ENCODE results near the gene ESPN.
"Not testable (repeated sequence)": the region's sequence is repeated elsewhere in the genome, so short reads cannot be mapped to it uniquely, and the experiment has no call there.

Gene ESPN, protein sequence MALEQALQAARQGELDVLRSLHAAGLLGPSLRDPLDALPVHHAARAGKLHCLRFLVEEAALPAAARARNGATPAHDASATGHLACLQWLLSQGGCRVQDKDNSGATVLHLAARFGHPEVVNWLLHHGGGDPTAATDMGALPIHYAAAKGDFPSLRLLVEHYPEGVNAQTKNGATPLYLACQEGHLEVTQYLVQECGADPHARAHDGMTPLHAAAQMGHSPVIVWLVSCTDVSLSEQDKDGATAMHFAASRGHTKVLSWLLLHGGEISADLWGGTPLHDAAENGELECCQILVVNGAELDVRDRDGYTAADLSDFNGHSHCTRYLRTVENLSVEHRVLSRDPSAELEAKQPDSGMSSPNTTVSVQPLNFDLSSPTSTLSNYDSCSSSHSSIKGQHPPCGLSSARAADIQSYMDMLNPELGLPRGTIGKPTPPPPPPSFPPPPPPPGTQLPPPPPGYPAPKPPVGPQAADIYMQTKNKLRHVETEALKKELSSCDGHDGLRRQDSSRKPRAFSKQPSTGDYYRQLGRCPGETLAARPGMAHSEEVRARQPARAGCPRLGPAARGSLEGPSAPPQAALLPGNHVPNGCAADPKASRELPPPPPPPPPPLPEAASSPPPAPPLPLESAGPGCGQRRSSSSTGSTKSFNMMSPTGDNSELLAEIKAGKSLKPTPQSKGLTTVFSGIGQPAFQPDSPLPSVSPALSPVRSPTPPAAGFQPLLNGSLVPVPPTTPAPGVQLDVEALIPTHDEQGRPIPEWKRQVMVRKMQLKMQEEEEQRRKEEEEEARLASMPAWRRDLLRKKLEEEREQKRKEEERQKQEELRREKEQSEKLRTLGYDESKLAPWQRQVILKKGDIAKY

DNA sequence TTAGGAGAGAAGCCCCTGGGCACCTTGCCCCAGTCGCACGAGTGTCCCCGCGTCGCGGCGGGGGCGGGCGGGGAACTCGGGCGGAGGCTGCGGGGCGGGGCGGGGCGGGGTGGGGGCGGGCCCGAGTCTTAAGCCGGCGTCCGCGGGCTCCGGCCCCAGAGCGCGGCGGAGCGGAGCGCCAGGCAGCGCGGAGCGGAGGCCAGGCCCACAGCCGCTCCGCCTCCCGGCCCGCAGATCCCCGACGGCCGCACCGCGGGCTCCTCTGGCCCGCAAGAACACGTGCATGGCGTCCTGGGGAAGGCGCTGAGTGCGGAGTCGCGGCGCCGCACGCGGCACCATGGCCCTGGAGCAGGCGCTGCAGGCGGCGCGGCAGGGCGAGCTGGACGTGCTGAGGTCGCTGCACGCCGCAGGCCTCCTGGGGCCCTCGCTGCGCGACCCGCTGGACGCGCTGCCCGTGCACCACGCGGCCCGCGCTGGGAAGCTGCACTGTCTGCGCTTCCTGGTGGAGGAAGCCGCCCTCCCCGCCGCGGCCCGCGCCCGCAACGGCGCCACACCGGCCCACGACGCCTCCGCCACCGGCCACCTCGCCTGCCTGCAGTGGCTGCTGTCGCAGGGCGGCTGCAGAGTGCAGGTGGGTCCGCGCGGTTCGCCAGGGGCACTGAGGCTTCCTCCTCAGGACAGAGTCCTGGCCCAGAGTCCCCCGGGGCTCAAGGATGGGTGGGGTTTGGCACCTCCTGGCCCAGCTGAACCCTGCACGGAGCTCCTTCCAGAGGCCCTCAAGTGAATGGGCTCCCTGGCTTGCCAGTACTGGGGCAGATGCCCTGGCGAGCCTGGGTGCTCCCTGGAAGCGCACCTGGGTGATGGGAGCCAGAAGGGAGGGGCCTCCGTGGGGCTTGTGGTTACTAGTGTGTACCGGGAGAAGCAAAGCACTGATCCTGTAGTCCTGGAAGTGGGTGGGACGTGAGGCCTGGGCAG, at the start of gene ESPN:
Gene ESPN, plus strand, starts transcription at position 158 of the 975 bp plus-strand sequence. Its CDS starts 180 bp downstream, at position 338.
- no peak for DNase-seq (ENCODE audit: low read depth)

DNA sequence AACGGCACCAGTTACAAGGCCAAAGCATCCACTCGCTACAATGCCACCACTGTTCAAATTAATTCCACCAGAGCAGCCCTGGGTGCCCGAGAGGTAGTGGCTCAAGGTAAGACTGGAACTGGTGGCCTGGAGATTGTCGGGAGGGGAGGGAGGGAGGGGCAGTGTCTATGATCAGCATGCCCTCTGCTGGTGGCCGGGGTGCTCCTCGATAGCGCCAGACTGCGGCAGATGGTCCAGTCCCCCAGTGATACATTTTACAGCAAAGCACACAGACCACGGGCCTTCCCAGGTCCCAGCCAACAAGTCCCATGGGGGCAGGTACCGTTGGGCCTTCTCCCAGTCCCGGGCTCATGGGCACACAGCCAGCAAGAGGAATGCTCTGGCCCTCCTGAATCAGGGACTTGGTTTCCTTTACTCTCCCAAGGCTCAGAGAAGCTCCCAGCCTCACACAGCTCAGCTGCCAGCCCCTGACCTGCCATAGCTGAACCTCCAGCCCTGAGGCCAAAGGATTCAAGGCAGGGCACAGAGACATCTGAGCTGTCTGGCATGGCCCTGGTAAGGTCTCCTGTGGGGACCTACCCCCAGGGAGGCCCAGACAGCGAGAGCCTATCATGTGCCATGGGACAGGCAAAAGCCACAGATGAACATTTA, 46.4 kb upstream of the ESPN start:
- no peak for DNase-seq (ENCODE audit: low read depth)

DNA sequence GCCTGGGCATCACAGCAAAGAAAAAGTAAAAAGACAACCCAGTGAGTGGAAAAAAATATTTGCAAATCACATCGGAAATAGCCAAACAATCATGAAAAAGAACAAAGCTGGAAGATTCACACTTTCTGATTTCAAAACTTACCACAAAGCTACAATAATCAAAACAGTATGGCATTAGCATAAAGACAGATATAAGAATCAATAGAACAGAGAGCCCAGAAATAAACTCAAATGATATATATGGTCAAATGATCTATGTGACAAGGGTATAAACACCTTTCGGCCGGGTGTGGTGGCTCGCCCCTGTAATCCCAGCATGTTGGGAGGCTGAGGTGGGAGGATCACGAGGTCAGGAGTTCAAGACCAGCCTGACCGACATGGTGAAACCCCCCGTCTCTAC, 44.5 kb upstream of the ESPN start:
- no peak for DNase-seq (ENCODE audit: low read depth)

DNA sequence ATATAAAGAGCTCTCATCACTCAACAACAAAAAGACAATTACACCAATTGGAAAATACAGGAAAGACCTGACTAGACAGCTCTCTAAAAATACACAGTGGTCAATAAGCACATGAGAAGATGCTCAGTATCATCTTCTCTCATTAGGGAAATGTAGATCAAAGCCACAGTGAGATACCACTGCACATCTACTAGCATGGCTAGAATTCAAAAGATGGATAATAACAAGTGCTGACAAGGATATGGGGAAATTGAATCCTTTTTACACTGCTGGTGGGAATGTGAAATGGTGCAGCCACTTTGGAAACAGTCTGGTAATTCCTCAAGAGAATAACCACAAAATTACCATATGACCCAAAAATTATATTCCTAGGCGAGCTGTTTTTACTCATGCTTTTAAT, 40.4 kb upstream of the ESPN start:
- DNase-seq (ENCODE audit: low read depth), result no peak

DNA sequence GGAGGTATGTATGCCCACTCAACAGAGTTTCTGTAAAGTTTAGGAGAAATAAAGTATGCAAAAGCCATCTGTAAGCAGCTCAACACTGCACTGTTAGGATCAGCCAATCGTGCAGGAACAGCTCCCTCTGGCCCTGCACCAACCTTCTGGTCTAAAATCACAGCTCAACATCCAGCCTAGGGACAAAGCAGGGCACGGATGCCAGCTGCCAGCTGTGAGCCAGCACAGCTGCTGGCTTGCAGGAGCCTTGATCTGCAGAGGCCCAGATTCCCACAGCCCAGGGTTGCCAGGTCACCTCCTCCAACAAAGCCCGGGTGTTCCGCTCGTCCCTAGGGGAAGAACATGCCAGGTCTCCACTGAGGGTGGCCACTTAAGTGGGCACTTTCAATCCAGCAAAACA, 39.6 kb upstream of the ESPN start:
- no peak for DNase-seq (ENCODE audit: low read depth)

DNA sequence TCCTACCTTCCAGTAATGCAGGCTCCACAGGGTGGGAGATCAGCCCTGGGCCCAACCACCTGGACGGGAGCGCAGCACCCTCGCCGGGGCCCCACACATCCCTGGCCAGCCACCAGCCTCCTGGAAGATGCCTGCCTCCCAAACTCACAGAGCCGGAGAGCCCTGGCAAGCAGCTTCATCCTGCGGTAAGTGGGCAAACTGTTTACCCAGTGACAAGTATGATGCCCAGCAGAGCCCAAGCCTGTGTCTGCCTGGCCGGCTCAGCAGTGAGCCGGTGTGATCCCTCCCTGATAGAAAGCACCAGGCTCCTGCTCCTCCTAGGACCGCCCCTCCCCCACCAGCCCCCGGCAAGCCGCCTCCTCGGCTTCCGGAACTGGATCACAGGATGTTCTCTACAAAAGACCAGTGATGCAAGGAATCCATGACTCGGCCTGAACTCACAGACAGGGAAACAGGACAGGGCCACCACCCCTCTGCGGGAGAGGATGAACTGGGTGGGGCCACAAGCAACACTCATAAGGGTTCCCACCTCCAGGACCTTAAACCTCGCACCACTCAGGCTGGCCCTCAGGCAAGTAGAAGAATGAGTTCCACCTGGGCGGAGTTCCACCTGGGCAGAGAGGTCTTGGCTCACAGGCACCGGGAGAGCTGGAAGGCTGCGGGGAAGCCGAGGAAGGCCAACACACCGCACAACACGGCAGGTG, 38.9 kb upstream of the ESPN start:
- DNase-seq (ENCODE audit: low read depth), result no peak

DNA sequence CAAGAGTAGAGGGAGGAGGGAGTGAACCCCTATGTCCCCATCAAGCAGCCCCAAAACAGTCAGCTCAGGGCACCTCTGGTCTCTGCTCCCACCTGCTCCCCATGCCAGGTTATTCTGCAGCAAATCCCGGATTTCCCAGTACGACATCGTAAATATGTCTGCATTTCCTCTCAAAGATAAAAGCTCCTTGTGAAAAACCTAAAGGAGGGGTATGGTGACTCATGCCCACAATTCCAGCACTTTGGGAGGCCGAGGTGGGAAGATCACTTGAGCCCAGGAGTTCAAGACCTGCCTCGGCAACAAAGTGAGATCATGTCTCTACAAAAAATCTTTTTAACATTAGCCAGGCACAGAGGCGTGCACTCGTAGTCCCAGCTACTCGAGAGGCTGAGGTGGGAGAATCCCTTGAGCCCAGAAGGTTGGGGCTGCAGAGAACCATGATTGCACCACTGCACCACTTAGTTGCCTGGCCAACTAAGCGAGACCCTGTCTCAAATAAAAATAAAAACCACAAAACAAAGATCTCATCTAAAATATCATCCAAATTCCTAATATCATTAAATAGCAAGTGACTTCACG, 38.1 kb upstream of the ESPN start:
- DNase-seq (ENCODE audit: low read depth), result no peak

DNA sequence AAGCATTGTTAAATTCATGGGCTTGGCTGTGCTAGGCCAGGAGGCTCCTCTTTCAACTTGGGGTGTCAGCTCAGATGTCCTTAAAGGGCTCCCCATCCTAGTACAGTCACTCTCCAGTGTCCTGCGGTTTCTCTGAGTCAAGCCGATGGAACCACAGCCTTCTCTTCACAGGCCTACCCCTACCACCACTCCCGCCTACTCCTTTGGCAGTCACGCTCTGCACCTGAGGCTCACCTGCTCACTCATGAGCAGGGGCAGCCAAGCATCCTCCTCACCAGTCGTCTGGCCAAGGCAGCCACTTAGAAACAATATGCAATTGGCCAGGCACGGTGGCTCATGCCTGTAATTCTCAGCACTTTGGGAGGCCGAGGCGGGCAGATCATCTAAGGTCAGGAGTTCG, 34.6 kb upstream of the ESPN start:
- DNase-seq (ENCODE audit: low read depth), result no peak

DNA sequence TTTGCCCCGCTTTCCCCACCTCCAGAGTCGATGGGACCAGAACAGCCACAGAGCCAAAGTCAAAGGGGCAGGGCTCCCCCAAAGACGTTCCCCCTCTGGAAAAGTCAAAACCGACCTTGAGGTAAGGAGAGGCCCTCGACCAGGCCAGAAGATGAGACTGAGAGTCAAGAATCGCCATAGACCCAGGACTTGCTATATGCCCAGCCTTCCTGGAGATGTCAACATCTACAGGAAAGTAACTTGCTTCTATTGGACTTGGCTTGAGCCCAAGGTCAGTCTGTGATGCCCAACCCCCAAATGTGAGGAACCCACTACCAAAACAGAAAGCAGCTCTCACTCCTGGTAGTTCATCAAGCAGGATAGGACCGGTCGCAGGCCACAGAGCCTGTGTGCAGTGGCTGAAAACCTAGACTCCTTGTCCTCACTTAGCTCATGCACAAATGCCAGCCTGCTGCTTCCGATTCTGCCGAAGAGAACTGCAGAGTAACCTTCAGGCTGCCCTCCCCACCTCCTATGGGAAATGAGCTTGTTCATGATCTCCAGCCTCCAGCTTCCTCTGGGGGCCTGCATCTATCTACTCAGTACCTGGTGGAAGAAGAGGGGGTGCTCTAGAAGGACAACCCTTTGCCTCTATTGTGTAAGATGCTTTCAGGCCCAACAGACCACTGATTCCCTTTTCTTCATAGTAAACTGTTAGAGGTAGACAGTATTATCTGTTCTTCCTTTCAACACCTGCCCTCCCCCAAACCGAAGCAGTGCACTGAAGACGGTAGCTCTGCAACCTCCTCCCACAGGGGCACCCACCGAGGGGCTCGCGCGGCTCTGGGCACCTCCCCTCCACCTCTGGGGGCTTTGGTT, 32.4 kb upstream of the ESPN start:
- no peak for DNase-seq (ENCODE audit: low read depth)

DNA sequence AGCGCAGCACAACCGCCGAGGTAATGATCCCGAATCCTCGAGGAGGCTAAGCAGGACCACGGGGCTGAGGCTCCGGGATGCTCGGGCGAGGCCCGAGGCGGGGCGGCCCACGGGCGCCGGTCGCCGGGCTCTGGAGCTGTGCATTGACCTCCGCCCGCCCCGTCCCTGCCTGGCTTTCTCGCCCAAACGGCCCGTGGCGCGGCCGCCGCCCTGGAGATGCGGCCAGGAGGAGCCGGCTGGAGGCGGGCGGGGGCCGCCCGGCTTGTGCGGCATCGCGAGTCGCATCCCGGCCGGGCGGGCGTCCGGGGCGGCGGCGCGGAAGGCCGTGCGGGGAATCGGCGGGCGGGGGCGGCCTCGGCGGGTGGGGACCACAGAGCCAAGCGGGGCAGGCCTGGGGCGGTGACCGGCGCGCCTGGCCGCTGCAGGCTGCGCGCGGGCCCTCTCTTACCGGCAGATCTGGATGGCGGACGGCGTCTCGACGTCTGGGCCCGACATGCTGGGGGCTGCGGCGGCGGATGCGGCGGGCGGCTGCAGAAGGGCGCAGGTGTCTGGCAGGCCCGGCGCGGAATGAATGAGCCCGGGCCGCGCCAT, 31.7 kb upstream of the ESPN start:
- no peak for DNase-seq (ENCODE audit: low read depth)

DNA sequence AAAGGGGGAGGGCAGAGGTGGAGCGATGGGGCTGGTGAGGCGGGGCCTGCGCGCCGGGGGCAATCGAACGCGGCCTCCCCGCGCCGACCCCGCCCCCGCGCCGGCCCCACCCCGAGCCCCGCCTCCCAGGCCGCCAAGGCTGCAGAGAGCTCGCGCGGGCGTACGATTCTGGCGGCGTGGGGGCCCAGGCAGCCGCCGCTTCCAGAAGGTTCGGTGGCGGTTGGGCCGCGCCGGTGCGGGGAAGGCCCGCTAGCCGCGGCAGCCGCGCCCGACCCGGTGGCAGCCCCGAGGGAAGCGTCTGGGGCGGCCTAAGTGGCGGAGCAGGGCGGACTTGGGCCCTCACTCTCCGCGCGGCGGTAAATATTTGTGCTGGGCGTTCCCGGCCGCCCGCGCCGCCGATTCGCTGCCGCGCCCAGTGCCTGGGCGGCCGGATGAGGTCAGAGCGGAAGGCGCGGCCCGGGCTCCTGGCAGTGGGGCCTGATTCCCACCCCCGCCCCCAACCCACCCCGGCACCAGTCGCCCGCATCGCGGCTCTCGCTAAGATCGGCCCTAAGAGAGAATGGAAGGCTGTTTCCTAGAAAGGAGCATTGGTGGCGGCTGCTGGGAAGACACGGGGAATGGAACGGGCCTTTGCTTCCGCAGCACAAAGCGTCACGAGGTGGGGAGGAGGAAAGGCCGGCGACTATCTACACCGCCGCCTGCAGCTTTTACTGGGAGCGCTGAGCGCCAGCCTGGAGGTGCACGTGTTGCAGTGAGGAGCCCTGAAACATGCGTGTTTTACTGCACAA, 31.0 kb upstream of the ESPN start, which contains the start of gene ACOT7:
Gene ACOT7, minus strand, starts transcription at position 368 of the 788 bp plus-strand sequence. CDS start 368 bp downstream, outside the sequence.
- peak; percentile 47 for DNase-seq (ENCODE audit: low read depth)

DNA sequence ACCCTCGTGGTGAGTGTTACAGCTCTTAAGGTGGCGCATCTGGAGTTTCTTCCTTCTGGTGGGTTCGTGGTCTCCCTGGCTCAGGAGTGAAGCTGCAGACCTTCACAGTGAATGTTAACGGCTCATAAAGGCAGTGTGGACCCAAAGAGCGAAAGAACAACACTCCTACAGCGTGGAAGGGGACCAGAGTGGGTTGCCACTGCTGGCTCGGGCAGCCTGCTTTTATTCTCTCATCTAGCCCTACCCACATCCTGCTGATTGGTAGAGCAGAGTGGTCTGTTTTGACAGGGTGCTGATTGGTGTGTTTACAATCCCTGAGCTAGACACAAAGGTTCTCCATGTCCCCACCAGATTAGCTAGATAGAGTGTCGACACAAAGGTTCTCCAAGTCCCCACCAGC, 29.4 kb upstream of the ESPN start:
- DNase-seq (ENCODE audit: low read depth), result not testable (repeated sequence)

DNA sequence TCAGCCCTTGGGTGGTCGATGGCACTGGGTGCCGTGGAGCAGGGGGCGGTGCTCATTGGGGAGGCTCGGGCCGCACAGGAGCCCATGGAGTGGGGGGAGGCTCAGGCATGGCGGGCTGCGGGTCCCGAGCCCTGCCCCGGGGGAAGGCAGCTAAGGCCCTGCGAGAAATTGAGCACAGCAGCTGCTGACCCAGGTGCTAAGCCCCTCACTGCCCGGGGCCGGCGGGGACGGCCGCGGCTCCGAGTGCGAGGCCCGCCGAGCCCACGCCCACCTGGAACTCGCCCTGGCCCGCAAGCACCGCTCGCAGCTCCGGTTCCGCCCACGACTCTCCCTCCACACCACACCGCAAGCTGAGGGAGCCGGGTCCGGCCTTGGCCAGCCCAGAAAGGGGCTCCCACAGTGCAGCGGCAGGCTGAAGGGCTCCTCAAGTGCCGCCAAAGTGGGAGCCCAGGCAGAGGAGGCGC, 28.8 kb upstream of the ESPN start:
- not testable (repeated sequence) for DNase-seq (ENCODE audit: low read depth)

DNA sequence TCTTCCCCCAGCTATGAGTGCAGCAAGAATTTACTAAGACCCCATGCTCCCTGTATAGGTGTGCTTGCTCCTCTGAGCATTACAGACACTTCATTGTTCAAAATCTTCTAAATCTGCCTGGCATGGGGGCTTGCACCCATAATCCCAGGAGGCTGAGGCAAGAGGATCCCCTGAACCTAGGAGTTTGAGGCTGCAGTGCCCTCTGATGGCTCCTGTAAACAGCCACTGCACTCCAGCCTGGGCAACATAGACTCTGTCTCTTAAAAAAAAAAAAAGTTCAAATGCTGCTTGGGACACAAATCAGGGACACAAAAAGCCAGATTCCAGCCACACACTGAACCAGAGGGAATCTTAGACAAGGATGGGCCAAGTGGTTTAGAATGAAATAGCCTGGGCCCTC, 27.6 kb upstream of the ESPN start:
- no peak for DNase-seq (ENCODE audit: low read depth)

DNA sequence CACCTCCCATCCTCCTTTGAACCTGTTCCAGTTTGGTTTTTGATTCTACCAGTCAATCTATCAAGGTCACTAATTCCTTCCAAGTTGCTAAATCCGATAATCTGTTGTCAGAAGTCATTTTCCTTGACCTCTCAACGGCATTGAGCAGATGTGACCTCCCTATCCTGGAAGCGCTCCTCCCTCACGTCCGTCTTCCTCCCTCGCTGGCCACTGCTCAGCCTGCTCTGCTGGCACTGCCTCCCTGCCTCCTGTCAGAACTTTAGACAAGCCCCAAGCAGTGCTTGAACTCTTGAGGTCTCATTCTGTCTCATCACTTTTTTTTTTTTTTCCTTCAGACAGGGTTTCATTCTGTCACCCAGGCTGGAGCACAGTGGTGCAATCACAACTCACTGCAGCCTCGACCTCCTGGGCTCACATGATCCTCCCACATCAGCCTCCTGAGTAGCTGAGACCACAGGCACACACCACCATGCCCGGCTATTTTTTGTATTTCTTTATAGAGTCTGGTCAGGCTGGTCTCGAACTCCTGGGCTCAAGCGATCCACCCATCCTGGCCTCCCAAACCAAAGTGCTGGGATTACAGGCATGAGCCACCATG, 26.6 kb upstream of the ESPN start:
- no peak for DNase-seq (ENCODE audit: low read depth)

DNA sequence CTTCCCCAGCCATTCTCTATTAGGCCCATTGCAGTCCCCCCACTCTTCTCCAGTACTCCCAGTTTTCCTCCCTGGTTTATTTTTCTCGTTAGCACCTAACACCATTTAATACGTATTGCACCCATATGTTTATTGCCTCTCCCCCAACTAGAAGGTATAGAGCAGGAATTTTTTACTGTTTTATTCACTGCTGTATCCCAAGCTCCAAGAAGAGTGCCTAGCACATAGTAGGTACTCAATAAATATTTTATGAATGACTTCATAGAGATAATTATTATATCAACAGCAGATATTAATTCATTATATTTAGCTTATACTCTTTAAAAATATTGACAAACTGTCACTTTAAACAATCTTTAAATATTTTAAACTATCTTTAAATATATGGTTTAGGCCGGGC, 25.3 kb upstream of the ESPN start:
- no peak for DNase-seq (ENCODE audit: low read depth)

DNA sequence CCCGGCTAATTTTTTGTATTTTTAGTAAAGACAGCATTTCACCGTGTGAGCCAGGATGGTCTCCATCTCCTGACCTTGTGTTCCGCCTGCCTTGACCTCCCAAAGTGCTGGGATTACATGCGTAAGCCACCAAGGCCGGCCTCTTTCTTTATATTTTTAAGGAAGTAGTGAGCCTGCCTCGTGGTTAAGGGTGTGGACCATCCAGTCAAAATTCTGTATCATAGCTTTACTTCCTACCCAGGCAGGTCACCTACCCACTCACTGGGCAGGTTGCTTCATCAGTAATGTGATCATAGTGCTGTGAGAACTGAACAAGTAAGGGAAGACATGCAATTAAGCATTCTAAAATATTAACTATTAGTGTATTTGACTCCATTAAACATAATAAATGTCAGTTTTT, 22.9 kb upstream of the ESPN start:
- DNase-seq (ENCODE audit: low read depth), result no peak

DNA sequence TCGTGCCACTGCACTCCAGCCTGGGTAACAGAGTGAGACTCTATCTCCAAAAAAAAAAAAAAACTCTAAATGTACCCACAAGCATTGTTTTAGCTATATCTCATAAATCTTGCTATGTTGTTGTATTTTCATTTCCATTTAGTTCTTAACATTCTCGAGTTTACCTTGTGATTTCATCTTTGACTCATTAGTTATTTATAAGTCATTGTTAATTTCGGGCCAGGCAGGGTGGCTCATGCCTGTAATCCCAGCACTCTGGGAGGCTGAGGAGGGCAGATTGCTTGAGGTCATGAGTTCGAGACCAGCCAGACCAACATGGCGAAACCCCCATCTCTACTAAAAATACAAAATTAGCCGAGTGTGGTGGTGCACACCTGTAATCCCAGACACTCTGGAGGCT, 16.6 kb upstream of the ESPN start:
- DNase-seq (ENCODE audit: low read depth), result no peak

Data from GM04503 (cell line).